ENCODE measurements around the gene MRTFB.

- no peak for TF ChIP-seq SPI1 (IDR thresholded peaks at IDR 0.05; ENCODE audit: borderline replicate concordance, low read depth)
- no peak for TF ChIP-seq CTCF (IDR thresholded peaks at IDR 0.05; ENCODE audit: insufficient read depth, low read length)
Measured at GRCh38 chr16:14028202-14028601, 42.9 kb upstream of the MRTFB start.

Data from HL-60 (cell line).